DOHH2 (cell line): Measurements from ENCODE around the gene CDK14.

ENCODE experiments used
- H3F3A ChIP-seq: fragments of 200-600 bp; sonication (generic), shearing (Covaris generic); 2 replicates; pipeline ENCODE4 v1.6.0; 2016; ENCODE audit warnings: antibody characterized with exemption, mild to moderate bottlenecking; ENCODE audit not compliant: control insufficient read depth, insufficient read depth
- H3K27ac ChIP-seq: fragments of 200-600 bp; sonication (generic); 2 replicates; pipeline ENCODE4 v1.5.1; 2014; ENCODE audit warnings: low read depth, mild to moderate bottlenecking, low read length, moderate library complexity
- H3K27me3 ChIP-seq: fragments of 200-600 bp; sonication (generic); 2 replicates; pipeline ENCODE4 v1.6.1; 2014; ENCODE audit warnings: mild to moderate bottlenecking, low read length, mixed read lengths; ENCODE audit not compliant: control insufficient read depth
- H3K36me3 ChIP-seq: fragments of 200-600 bp; sonication (generic); 2 replicates; pipeline ENCODE4 v1.6.1; 2014; ENCODE audit warnings: mild to moderate bottlenecking, low read length, moderate library complexity, mixed read lengths; ENCODE audit not compliant: control insufficient read depth
- H3K4me1 ChIP-seq: fragments of 200-600 bp; sonication (generic); 2 replicates; pipeline ENCODE4 v1.6.1; 2014; ENCODE audit warnings: mild to moderate bottlenecking, low read length, mixed read lengths; ENCODE audit not compliant: control insufficient read depth
- H3K4me2 ChIP-seq: fragments of 200-600 bp; sonication (generic); 2 replicates; pipeline ENCODE4 v1.6.0; 2014; ENCODE audit warnings: mild to moderate bottlenecking, low read length, moderate library complexity
- H3K4me3 ChIP-seq: fragments of 200-600 bp; sonication (generic); 2 replicates; pipeline ENCODE4 v1.5.1; 2014; ENCODE audit warnings: mild to moderate bottlenecking, low read length, mixed read lengths
- H3K79me2 ChIP-seq: fragments of 200-600 bp; sonication (generic); 2 replicates; pipeline ENCODE4 v1.6.1; 2014; ENCODE audit warnings: mild to moderate bottlenecking, low read length, mixed read lengths; ENCODE audit not compliant: control insufficient read depth
- H3K9me2 ChIP-seq: fragments of 200-600 bp; sonication (generic); replicated peaks from 2 replicates; pipeline ENCODE4 v1.6.1; 2014; ENCODE audit warnings: mild to moderate bottlenecking, low read length, mixed read lengths; ENCODE audit not compliant: control insufficient read depth
- H3K9me3 ChIP-seq: fragments of 200-600 bp; sonication (generic); 2 replicates; pipeline ENCODE4 v1.6.1; 2014; ENCODE audit warnings: antibody characterized with exemption, low read length, mixed read lengths; ENCODE audit not compliant: control insufficient read depth, insufficient read depth
- H4K20me1 ChIP-seq: fragments of 200-600 bp; sonication (generic); 2 replicates; pipeline ENCODE4 v1.6.0; 2014; ENCODE audit warnings: low read depth, mild to moderate bottlenecking, antibody characterized with exemption, low read length, moderate library complexity; ENCODE audit not compliant: control insufficient read depth, insufficient read depth
- EZH2phosphoT487 ChIP-seq: fragments of 200-600 bp; sonication (generic); IDR thresholded peaks from 2 replicates; pipeline ENCODE4 v1.6.1; 2017; ENCODE audit warnings: borderline replicate concordance, mild to moderate bottlenecking, antibody characterized with exemption, low read length, moderate library complexity, mixed read lengths
- TF ChIP-seq, protein P1 (sequence below): fragments of 200-600 bp; sonication (generic); IDR thresholded peaks from one replicate; pipeline ENCODE4 v1.5.1; 2014; ENCODE audit warnings: antibody characterized with exemption, mild to moderate bottlenecking, low read depth, low read length; ENCODE audit not compliant: poor library complexity, severe bottlenecking

The CDK14 gene

DNA sequence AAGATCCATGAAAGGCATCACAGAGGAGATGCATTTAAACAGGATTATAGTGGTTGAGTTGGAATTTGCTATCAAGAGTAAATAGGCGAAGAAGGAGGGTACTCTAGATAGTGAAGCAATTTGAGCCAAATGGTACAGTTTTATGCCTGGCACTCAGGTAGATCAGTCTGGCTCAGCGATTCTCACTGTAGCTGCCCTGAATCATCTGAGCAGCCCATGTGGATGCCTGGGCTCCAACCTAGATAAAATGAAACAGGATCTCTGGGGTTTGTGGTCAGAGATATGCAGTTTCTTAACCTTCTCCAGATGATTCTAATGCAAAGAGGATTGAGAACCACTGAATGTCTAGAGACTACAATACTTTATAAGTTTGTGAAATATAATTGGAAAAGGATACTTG is 386.1 kb downstream of the CDK14 start:
- Histone ChIP-seq H3F3A (no peaks in the 10 kb centered on the region), H3K27ac (no peak overlapping the region), H3K4me1 (peaks cover 6% of the 10 kb centered on the region), H3K27me3 (no peaks in the 10 kb centered on the region), H3K4me2 (no peak overlapping the region), H3K9me2 (no peaks in the 10 kb centered on the region), H3K79me2 (no peaks in the 10 kb centered on the region), H3K9me3 (peaks cover 27% of the 10 kb centered on the region), H3K36me3 (peaks cover 72% of the 10 kb centered on the region), H4K20me1 (no peaks in the 10 kb centered on the region), H3K4me3 (no peak overlapping the region)
- TF ChIP-seq EZH2phosphoT487: no peak
- TF ChIP-seq, protein P1, sequence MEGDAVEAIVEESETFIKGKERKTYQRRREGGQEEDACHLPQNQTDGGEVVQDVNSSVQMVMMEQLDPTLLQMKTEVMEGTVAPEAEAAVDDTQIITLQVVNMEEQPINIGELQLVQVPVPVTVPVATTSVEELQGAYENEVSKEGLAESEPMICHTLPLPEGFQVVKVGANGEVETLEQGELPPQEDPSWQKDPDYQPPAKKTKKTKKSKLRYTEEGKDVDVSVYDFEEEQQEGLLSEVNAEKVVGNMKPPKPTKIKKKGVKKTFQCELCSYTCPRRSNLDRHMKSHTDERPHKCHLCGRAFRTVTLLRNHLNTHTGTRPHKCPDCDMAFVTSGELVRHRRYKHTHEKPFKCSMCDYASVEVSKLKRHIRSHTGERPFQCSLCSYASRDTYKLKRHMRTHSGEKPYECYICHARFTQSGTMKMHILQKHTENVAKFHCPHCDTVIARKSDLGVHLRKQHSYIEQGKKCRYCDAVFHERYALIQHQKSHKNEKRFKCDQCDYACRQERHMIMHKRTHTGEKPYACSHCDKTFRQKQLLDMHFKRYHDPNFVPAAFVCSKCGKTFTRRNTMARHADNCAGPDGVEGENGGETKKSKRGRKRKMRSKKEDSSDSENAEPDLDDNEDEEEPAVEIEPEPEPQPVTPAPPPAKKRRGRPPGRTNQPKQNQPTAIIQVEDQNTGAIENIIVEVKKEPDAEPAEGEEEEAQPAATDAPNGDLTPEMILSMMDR: no peak

DNA sequence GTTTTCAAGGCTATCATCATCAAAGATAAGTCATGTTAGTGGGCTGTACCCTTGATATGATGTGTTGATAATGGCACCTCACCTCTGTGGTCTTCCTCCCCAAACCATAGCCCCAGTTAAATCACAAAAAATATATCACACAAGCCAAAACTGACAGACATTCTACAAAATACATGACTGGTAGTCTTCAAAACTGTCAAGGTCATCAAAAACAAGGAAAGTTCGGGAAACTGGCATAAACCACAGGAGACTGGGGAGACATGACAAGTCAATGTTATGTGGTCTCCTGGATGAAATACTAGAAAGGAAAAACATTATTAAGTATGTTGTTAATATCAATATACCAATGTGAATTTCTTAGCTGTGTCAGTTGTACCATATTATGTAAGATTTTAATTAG is 388.6 kb downstream of the CDK14 start:
- Histone ChIP-seq H3K27ac (no peak overlapping the region), H4K20me1 (no peaks in the 10 kb centered on the region), H3K79me2 (no peaks in the 10 kb centered on the region), H3K4me3 (no peak overlapping the region), H3K9me2 (no peaks in the 10 kb centered on the region), H3K9me3 (peaks cover 20% of the 10 kb centered on the region), H3K4me2 (no peak overlapping the region), H3K27me3 (no peaks in the 10 kb centered on the region), H3F3A (no peaks in the 10 kb centered on the region), H3K4me1 (peaks cover 6% of the 10 kb centered on the region), H3K36me3 (peaks cover 77% of the 10 kb centered on the region)
- no peak for TF ChIP-seq EZH2phosphoT487
- TF ChIP-seq, protein P1: no peak

DNA sequence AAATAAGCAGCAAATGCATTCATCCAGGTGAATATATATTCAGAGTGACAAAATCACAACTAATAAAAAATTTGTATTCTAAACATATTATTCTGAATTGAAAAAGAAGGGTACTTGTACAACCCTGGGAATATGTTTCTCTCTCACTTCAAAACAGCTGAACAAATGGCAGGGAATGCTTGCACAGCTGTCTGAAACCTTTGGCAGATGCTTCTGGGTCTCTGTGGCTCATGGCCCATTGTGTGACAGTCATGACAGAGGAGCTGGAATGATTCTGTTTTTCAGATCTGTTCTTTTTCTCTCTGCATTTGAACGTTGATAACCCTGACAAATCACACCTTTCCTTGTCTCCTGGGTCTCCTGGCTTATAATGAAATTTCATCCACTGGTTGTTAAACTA is 392.4 kb downstream of the CDK14 start:
- H3K9me2 ChIP-seq: no peaks in the 10 kb centered on the region
- no peak overlapping the region for H3K27ac ChIP-seq
- H3K79me2 ChIP-seq: no peaks in the 10 kb centered on the region
- no peak overlapping the region for H3K4me2 ChIP-seq
- H3F3A ChIP-seq: no peaks in the 10 kb centered on the region
- no peaks in the 10 kb centered on the region for H4K20me1 ChIP-seq
- H3K27me3 ChIP-seq: no peaks in the 10 kb centered on the region
- no peaks in the 10 kb centered on the region for H3K4me1 ChIP-seq
- peaks cover 68% of the 10 kb centered on the region for H3K36me3 ChIP-seq
- H3K9me3 ChIP-seq: no peaks in the 10 kb centered on the region
- no peak for TF ChIP-seq EZH2phosphoT487
- TF ChIP-seq, protein P1: no peak
- no peak overlapping the region for H3K4me3 ChIP-seq
